Measurements from ENCODE around the gene RUNDC3A.

The RUNDC3A gene

DNA sequence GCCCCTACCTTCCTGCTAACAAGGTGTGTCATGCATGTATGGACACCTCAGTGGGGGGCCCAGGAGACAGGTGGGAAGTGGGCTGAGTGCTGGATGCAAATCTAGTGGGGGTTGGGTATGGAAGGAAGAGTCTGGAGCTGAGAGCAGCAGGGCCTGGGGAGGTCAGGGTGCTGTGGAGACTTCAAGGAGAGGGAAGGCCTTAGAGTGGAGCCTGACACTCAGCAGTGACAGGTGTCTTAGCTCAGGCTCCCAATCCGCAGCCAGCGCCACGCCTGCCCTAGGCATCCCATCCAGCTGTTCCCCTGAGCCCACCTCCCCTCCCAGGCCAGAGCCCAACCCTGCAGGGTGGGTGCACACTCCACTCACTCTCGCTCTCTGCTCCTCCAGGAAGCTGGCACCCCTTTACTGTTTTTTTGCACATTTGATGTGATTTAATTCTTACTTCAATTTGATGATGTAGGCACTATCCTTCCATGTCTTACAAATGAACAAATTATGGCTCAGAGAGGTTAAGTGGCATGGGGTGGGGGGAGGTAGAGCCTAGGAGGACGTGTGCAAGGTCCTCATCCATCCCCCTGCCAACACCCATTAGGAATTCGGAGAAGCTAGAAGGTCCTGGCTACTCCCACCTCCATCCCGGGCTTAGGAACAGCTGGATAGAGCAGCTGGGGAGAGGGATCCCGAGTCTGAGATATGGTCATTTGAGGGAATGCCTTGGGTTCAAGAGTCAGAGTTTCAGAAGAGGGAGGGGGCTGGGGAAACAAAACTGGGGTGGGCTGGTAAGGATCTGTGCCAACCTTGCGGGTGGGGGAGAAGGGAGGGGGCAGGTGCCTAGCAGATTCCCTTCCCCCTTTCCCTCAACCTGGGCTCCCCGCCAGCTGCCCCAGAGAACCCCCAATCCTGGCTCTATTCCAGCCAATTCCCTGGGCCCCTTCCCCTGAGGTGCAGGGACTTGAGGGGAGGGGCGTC, 53.2 kb downstream of the RUNDC3A start:
- TF ChIP-seq RAD21 (IDR thresholded peaks at IDR 0.05; ENCODE audit: low read depth) (no peak), NFIC (IDR thresholded peaks at IDR 0.05) (no peak), TAF1 (IDR thresholded peaks at IDR 0.05; ENCODE audit: low read depth) (no peak)

- TF ChIP-seq, protein P1, sequence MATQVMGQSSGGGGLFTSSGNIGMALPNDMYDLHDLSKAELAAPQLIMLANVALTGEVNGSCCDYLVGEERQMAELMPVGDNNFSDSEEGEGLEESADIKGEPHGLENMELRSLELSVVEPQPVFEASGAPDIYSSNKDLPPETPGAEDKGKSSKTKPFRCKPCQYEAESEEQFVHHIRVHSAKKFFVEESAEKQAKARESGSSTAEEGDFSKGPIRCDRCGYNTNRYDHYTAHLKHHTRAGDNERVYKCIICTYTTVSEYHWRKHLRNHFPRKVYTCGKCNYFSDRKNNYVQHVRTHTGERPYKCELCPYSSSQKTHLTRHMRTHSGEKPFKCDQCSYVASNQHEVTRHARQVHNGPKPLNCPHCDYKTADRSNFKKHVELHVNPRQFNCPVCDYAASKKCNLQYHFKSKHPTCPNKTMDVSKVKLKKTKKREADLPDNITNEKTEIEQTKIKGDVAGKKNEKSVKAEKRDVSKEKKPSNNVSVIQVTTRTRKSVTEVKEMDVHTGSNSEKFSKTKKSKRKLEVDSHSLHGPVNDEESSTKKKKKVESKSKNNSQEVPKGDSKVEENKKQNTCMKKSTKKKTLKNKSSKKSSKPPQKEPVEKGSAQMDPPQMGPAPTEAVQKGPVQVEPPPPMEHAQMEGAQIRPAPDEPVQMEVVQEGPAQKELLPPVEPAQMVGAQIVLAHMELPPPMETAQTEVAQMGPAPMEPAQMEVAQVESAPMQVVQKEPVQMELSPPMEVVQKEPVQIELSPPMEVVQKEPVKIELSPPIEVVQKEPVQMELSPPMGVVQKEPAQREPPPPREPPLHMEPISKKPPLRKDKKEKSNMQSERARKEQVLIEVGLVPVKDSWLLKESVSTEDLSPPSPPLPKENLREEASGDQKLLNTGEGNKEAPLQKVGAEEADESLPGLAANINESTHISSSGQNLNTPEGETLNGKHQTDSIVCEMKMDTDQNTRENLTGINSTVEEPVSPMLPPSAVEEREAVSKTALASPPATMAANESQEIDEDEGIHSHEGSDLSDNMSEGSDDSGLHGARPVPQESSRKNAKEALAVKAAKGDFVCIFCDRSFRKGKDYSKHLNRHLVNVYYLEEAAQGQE (IDR thresholded peaks at IDR 0.05; ENCODE audit: low read depth) = no peak
- TF ChIP-seq USF1 (IDR thresholded peaks at IDR 0.05) = no peak
- TF ChIP-seq TEAD4 (IDR thresholded peaks at IDR 0.05) = no peak
- TF ChIP-seq YY1 (IDR thresholded peaks at IDR 0.05; ENCODE audit: low read depth) = no peak
- no peak for TF ChIP-seq CEBPB (IDR thresholded peaks at IDR 0.05)
- TF ChIP-seq ZBTB7A (IDR thresholded peaks at IDR 0.05; ENCODE audit: low read depth) = no peak
- no peak for TF ChIP-seq TAF1 (IDR thresholded peaks at IDR 0.05; ENCODE audit: low read depth)
These were observed 54.1 kb downstream of the RUNDC3A start for GRCh38 chr17:44362459-44362948.

- no peak for TF ChIP-seq EP300 (IDR thresholded peaks at IDR 0.05; ENCODE audit: borderline replicate concordance)
- TF ChIP-seq ZBTB7A (IDR thresholded peaks at IDR 0.05; ENCODE audit: low read depth) = peak; percentile 78
These were observed 54.7 kb downstream of the RUNDC3A start for GRCh38 chr17:44362949-44363612.

DNA sequence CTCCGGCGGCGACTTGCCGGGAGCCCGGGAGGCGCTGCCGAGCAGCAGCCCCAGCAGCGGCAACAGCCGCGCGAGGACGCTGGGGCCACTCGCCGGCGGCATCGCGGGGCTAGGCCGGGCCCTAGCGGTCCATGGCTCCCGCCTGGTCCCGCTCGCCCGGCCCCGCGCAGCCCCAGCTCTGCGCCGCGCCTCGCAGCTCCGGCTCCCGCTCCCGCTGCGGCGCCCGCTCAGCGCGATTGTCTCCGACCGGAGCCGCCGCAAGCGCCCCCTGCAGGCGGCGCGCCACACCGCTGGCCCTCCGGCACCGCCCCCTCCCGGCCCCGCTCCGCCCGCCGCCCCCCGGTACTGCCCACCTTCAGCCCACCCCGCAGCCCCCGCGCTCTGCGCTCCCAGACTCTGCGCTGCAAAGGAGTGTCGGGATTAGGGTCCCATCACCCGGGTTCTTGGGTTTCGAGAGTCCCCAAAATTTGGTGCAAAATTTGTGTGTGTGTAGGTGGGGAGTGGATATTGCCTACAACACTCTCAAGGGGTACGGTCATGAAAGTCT, 55.3 kb downstream of the RUNDC3A start, which contains the start of gene FAM171A2:
TSS of gene FAM171A2 (minus strand) at position 241 of the 547 bp plus-strand sequence. CDS start at position 102, 139 bp downstream.
- TF ChIP-seq CREB1 (IDR thresholded peaks at IDR 0.05; ENCODE audit: low read depth) (no peak), ZBTB7A (IDR thresholded peaks at IDR 0.05; ENCODE audit: low read depth) (peak; percentile 94), TCF12 (IDR thresholded peaks at IDR 0.05; ENCODE audit: low read depth) (no peak), RAD21 (IDR thresholded peaks at IDR 0.05; ENCODE audit: low read depth) (peak; percentile 18; the same call in 1 of the 2 replicates), CEBPB (IDR thresholded peaks at IDR 0.05) (no peak)
- TF ChIP-seq, protein P2, sequence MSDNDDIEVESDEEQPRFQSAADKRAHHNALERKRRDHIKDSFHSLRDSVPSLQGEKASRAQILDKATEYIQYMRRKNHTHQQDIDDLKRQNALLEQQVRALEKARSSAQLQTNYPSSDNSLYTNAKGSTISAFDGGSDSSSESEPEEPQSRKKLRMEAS (IDR thresholded peaks at IDR 0.05) = peak; percentile 60; the same call in 1 of the 2 replicates

GRCh38 chr17:44367231-44367979, 59.0 kb downstream of the RUNDC3A start:
- TF ChIP-seq TEAD4 (IDR thresholded peaks at IDR 0.05) (0 out of 2 replicates have a peak, but pooled peaks have one; percentile 9), EP300 (IDR thresholded peaks at IDR 0.05; ENCODE audit: borderline replicate concordance) (peak; percentile 39; the same call in 1 of the 2 replicates), EGR1 (IDR thresholded peaks at IDR 0.05) (no peak), NFIC (IDR thresholded peaks at IDR 0.05) (peak; percentile 88), YY1 (IDR thresholded peaks at IDR 0.05; ENCODE audit: low read depth) (0 out of 2 replicates have a peak, but pooled peaks have one; percentile 22), TCF12 (IDR thresholded peaks at IDR 0.05; ENCODE audit: low read depth) (peak; percentile 48; the same call in 1 of the 2 replicates)

Data from Ishikawa (cell line).